Measurements from ENCODE around the gene SLC36A3.

SLC36A3 gene

GRCh38 chr5:151231359-151231758, 72.2 kb downstream of the SLC36A3 start:
- H3K4me3 ChIP-seq (ENCODE audit: low read length): no peak overlapping the region
- no peak for TF ChIP-seq ZNF274 (IDR thresholded peaks at IDR 0.05; ENCODE audit: low read depth, low read length)

- no peak overlapping the region for H3K4me3 ChIP-seq (ENCODE audit: low read length)
- no peak for TF ChIP-seq ZNF274 (IDR thresholded peaks at IDR 0.05; ENCODE audit: low read depth, low read length)
These were observed 73.4 kb downstream of the SLC36A3 start for GRCh38 chr5:151230048-151230680.

GRCh38 chr5:151228986-151229385, 74.6 kb downstream of the SLC36A3 start:
- no peak overlapping the region for H3K4me3 ChIP-seq (ENCODE audit: low read length)
- no peak for TF ChIP-seq ZNF274 (IDR thresholded peaks at IDR 0.05; ENCODE audit: low read depth, low read length)

- no peak for TF ChIP-seq ZNF274 (IDR thresholded peaks at IDR 0.05; ENCODE audit: low read depth, low read length)
- no peak overlapping the region for H3K4me3 ChIP-seq (ENCODE audit: low read length)
These were observed 75.6 kb downstream of the SLC36A3 start for GRCh38 chr5:151227918-151228447.

Data from GM08714 (cell line).